Astrocyte (in vitro differentiated cells and primary cell): ENCODE results near the gene L3MBTL1. TPM values are rescaled to one million over a fixed set of nuclear protein-coding genes. Genes with fewer than 3 reads are reported as not detected.

Source experiments
- DNase-seq: peaks from one replicate; pipeline ENCODE4 v3.0.0-alpha.2; 2010; ENCODE audit warnings: low read depth
- FAIRE-seq: peaks from 2 replicates; lab custom pipeline; 2011; peaks lifted over from hg19 to GRCh38; lab: Jason Lieb, UNC
- H2AFZ ChIP-seq: 2 replicates; pipeline ENCODE4 v1.6.0; 2012; ENCODE audit warnings: low read depth, low read length, inconsistent platforms
- H3K27ac ChIP-seq: 2 replicates; pipeline ENCODE4 v1.5.1; 2011; ENCODE audit warnings: low read depth, low read length, inconsistent platforms
- H3K27me3 ChIP-seq: 2 replicates; pipeline ENCODE4 v1.6.0; 2011; ENCODE audit warnings: low read length, inconsistent platforms; ENCODE audit not compliant: insufficient read depth
- H3K36me3 ChIP-seq: 2 replicates; pipeline ENCODE4 v1.5.1; 2011; ENCODE audit warnings: low read length, inconsistent platforms; ENCODE audit not compliant: insufficient read depth
- H3K4me1 ChIP-seq: 2 replicates; pipeline ENCODE4 v1.5.1; 2011; ENCODE audit warnings: low read length, inconsistent platforms; ENCODE audit not compliant: insufficient read depth
- H3K4me2 ChIP-seq: 2 replicates; pipeline ENCODE4 v1.6.0; 2012; ENCODE audit warnings: low read length, inconsistent platforms
- H3K4me3 ChIP-seq: 2 replicates; pipeline ENCODE4 v1.5.1; 2011; ENCODE audit warnings: low read depth, mild to moderate bottlenecking, low read length, inconsistent platforms; ENCODE audit not compliant: insufficient read depth
- H3K79me2 ChIP-seq: 2 replicates; pipeline ENCODE4 v1.6.0; 2012; ENCODE audit warnings: mild to moderate bottlenecking, low read length, inconsistent platforms; ENCODE audit not compliant: insufficient read depth
- H3K9ac ChIP-seq: 2 replicates; pipeline ENCODE4 v1.6.0; 2012; ENCODE audit warnings: mild to moderate bottlenecking, low read length, inconsistent platforms
- H3K9me3 ChIP-seq: 2 replicates; pipeline ENCODE4 v1.5.1; 2012; ENCODE audit warnings: low read depth, mild to moderate bottlenecking, low read length, inconsistent platforms; ENCODE audit not compliant: insufficient read depth
- H4K20me1 ChIP-seq: 2 replicates; pipeline ENCODE4 v1.6.0; 2012; ENCODE audit warnings: low read length, inconsistent platforms; ENCODE audit not compliant: insufficient read depth
- H3K27ac Mint-ChIP-seq: one replicate; pipeline ENCODE4 v1.8.0; 2021; ENCODE audit warnings: mild to moderate bottlenecking, mixed read lengths; ENCODE audit not compliant: unreplicated experiment
- H3K27me3 Mint-ChIP-seq: one replicate; pipeline ENCODE4 v1.8.0; 2021; ENCODE audit warnings: low read depth, mixed read lengths; ENCODE audit not compliant: unreplicated experiment
- H3K36me3 Mint-ChIP-seq: one replicate; pipeline ENCODE4 v1.8.0; 2021; ENCODE audit warnings: low read depth, mixed read lengths; ENCODE audit not compliant: unreplicated experiment
- H3K4me1 Mint-ChIP-seq: one replicate; pipeline ENCODE4 v1.8.0; 2021; ENCODE audit warnings: low read depth, mixed read lengths; ENCODE audit not compliant: unreplicated experiment
- H3K4me3 Mint-ChIP-seq: one replicate; pipeline ENCODE4 v1.8.0; 2021; ENCODE audit warnings: mild to moderate bottlenecking, moderate library complexity, mixed read lengths; ENCODE audit not compliant: unreplicated experiment
- H3K9me3 Mint-ChIP-seq: one replicate; pipeline ENCODE4 v1.8.0; 2021; ENCODE audit warnings: mild to moderate bottlenecking, mixed read lengths; ENCODE audit not compliant: unreplicated experiment
- EZH2 ChIP-seq: IDR thresholded peaks from 2 replicates; pipeline ENCODE4 v1.6.1; 2012; ENCODE audit warnings: mild to moderate bottlenecking, low read length, inconsistent platforms; ENCODE audit not compliant: insufficient read depth
- total RNA-seq: library from RNA; stranded (reverse); gene quantifications from 2 replicates; pipeline ENCODE4 v1.2.1, GENCODE V29; 2021
- TF ChIP-seq, protein P1 (sequence below): IDR thresholded peaks from 2 replicates; pipeline ENCODE4 v1.5.1; 2011; ENCODE audit warnings: low read depth, mild to moderate bottlenecking, inconsistent platforms, low read length, moderate library complexity; ENCODE audit not compliant: insufficient read depth

The L3MBTL1 gene
- total RNA-seq, 1 donor from 2014 or later = 13.0 TPM

DNA sequence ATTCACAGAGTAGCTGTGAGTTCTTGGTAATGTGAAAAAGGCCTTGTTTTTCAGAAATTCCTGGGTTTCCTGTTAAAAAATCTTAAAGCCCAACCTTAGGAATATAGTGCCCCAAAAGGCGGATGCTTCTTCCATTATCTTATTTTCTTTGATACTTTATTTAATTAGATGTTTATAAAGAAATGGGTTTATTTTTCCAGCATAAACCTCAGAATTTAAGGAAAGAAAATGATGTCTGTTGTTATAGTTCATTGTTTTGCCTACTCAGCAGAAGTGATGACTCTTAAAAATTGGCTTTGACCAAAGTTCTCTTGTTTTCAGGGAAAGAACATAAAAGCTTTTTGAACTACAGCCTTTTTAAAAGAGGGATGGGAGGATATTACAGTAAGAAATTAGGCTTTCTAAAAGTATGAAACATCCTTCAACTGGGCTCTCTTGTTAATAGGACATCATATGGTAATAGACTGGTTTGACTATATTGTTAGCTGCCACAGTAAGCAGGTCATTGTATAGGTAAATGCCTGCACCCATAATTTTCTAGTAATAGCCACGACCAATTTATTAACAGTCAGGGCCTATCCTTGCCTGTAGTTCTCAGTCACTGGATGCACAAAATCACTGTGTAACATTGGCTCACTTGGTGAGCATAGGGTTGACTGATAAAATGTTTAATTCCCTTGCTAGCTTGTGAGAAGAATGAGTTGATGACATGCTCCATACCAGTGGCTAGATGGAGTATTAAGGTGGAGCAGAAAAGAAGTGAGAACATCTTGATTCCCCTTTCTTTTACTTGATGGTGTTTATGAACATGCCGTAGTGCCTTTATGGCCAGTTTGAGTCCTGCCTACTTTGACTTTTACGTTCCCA, 44.6 kb upstream of the L3MBTL1 start:
- FAIRE-seq (no peak), DNase-seq (no peak)
- TF ChIP-seq EZH2 = no peak
- TF ChIP-seq, protein P1, sequence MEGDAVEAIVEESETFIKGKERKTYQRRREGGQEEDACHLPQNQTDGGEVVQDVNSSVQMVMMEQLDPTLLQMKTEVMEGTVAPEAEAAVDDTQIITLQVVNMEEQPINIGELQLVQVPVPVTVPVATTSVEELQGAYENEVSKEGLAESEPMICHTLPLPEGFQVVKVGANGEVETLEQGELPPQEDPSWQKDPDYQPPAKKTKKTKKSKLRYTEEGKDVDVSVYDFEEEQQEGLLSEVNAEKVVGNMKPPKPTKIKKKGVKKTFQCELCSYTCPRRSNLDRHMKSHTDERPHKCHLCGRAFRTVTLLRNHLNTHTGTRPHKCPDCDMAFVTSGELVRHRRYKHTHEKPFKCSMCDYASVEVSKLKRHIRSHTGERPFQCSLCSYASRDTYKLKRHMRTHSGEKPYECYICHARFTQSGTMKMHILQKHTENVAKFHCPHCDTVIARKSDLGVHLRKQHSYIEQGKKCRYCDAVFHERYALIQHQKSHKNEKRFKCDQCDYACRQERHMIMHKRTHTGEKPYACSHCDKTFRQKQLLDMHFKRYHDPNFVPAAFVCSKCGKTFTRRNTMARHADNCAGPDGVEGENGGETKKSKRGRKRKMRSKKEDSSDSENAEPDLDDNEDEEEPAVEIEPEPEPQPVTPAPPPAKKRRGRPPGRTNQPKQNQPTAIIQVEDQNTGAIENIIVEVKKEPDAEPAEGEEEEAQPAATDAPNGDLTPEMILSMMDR = no peak
- Histone ChIP-seq H3K27me3 (no peaks in the 10 kb centered on the region), H3K36me3 (peaks cover 73% of the 10 kb centered on the region), H2AFZ (no peak overlapping the region), H4K20me1 (peaks cover 90% of the 10 kb centered on the region), H3K27ac (no peak overlapping the region), H3K4me3 (no peak overlapping the region), H3K9ac (no peak overlapping the region), H3K4me1 (peaks cover 13% of the 10 kb centered on the region), H3K4me2 (no peak overlapping the region), H3K9me3 (no peaks in the 10 kb centered on the region), H3K79me2 (peaks cover 68% of the 10 kb centered on the region)
- Mint-ChIP-seq H3K4me3 (no peak overlapping the region), H3K36me3 (peaks cover 31% of the 10 kb centered on the region), H3K27me3 (no peaks in the 10 kb centered on the region), H3K27ac (no peak overlapping the region), H3K9me3 (no peaks in the 10 kb centered on the region), H3K4me1 (peaks cover 7% of the 10 kb centered on the region)

DNA sequence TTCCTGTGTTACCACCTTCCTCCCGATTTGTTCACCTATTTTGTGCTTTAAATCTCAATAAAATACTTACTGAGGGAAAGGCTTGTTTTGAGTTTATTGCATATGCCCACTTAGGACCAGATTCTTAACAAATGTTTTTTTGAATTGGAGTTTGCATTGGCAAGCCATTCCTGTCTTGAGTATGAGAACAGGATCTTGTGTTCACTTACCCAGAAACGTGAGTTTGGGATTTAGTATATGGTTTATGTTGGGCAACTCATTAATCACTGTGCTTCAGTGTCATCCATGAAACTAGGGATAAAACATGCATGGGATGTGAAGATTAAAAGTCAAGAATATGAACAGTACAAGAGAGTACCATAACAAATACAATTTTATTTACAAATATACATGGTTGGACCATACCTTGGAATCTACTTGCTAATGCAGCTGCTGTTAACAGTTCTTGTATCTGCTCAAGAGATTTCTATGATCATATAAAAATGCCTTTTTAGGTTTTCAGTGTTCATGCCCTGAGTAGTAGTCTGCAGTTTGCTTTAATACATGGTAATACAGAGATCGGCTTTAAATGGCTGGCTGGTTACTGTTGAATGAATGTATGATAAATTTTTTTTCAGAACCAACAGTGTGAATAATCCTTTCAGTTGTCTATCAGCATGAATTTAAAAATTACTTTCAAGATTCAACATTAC, 43.8 kb upstream of the L3MBTL1 start:
- FAIRE-seq (no peak), DNase-seq (no peak)
- no peaks in the 10 kb centered on the region for H3K9me3 ChIP-seq
- H2AFZ ChIP-seq = no peak overlapping the region
- no peak for TF ChIP-seq EZH2
- TF ChIP-seq, protein P1 = no peak
- no peak overlapping the region for H3K27ac ChIP-seq
- no peaks in the 10 kb centered on the region for H3K27me3 ChIP-seq
- Mint-ChIP-seq H3K36me3 (peaks cover 31% of the 10 kb centered on the region), H3K27me3 (no peaks in the 10 kb centered on the region), H3K27ac (no peak overlapping the region), H3K9me3 (no peaks in the 10 kb centered on the region), H3K4me1 (peaks cover 7% of the 10 kb centered on the region), H3K4me3 (no peak overlapping the region)
- no peak overlapping the region for H3K9ac ChIP-seq
- H3K4me3 ChIP-seq = no peak overlapping the region
- peaks cover 95% of the 10 kb centered on the region for H4K20me1 ChIP-seq
- no peak overlapping the region for H3K4me2 ChIP-seq
- peaks cover 61% of the 10 kb centered on the region for H3K79me2 ChIP-seq
- peaks cover 73% of the 10 kb centered on the region for H3K36me3 ChIP-seq
- peaks cover 13% of the 10 kb centered on the region for H3K4me1 ChIP-seq
